ENCODE results near the gene PNPT1. TPM values are rescaled to one million over a fixed set of nuclear protein-coding genes. Genes with fewer than 3 reads are reported as not detected.

Gene PNPT1
- total and polyA plus RNA-seq, 8 donors = 20.3 to 28.0 (median 26.0) TPM

DNA sequence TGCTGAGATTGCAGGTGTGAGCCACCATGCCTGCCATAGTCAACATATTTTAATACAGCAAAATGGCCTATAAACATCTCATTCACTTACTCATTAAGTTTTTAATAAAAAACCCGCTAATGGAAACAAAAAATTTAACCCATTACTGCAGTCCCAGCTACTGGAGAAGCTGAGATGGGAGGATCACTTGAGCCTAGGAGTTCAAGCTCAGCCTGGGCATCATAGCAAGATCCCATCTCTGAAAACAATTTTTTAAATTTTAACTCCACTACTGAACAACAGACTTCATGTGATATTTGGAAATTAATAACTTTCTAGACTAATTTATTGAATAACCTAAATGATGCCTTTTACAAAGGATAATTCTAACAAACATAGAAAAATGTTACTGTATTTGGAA lies 81.6 kb downstream of the PNPT1 start:
- H3K36me3 ChIP-seq = peaks cover 0 to 48% of the 10 kb centered on the region in 2 donors
- H3K9me3 ChIP-seq = no peaks in the 10 kb centered on the region
- H3K27me3 ChIP-seq = no peaks in the 10 kb centered on the region
- DNase-seq = no peak
- ATAC-seq = no peak
- H3K27ac ChIP-seq = no peak overlapping the region
- intact Hi-C loops (cut with DNase I) = no loop called here
- H3K4me3 ChIP-seq = no peak overlapping the region
- peaks cover 6 to 34% of the 10 kb centered on the region in 2 donors for H3K4me1 ChIP-seq
- TF ChIP-seq, protein P1, sequence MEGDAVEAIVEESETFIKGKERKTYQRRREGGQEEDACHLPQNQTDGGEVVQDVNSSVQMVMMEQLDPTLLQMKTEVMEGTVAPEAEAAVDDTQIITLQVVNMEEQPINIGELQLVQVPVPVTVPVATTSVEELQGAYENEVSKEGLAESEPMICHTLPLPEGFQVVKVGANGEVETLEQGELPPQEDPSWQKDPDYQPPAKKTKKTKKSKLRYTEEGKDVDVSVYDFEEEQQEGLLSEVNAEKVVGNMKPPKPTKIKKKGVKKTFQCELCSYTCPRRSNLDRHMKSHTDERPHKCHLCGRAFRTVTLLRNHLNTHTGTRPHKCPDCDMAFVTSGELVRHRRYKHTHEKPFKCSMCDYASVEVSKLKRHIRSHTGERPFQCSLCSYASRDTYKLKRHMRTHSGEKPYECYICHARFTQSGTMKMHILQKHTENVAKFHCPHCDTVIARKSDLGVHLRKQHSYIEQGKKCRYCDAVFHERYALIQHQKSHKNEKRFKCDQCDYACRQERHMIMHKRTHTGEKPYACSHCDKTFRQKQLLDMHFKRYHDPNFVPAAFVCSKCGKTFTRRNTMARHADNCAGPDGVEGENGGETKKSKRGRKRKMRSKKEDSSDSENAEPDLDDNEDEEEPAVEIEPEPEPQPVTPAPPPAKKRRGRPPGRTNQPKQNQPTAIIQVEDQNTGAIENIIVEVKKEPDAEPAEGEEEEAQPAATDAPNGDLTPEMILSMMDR (IDR thresholded peaks at IDR 0.05) = no peak

DNA sequence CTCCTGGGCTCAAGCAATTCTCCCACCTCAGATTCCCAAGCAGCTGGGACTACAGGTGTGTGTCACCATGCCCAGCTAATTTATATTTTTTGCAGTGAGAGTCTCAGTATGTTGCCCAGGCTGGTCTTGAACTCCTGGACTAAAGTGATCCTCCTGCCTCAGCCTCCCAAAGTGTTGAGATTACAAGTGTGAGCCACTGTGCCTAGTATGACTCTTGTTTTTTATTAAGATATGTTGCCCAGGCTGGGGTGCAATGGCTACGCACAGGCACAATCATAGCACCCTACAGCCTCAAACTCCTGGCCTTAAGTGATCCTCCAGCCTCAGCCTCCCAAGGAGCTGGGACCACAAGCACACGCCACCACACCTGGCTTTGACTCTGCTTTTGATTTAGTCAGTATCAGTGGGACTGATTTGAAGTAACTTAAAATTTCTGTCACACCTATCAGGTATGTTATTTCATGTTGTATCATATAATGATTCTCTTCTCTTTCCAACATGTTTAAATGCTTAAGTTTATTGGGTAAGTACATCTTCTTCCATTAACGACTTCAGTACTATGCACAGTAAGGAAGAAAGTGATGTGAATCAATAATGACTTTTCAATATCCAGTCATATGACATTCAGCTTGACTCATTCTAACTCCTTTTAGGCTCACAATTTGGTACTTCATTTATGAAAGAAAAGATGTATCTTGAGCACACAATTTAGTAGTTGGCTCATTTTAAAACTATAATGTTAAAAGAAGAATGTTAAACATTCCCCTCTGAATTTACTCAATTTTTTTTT lies 82.5 kb downstream of the PNPT1 start:
- TF ChIP-seq, protein P1 (IDR thresholded peaks at IDR 0.05) = no peak
- H3K4me1 ChIP-seq = peaks cover 5 to 30% of the 10 kb centered on the region in 2 donors
- H3K36me3 ChIP-seq = peaks cover 0 to 48% of the 10 kb centered on the region in 2 donors
- intact Hi-C loops (cut with DNase I) = no loop called here
- no peaks in the 10 kb centered on the region for H3K27me3 ChIP-seq
- H3K9me3 ChIP-seq = no peaks in the 10 kb centered on the region
- DNase-seq = no peak
- no peak overlapping the region for H3K27ac ChIP-seq
- ATAC-seq = no peak
- H3K4me3 ChIP-seq = no peak overlapping the region

DNA sequence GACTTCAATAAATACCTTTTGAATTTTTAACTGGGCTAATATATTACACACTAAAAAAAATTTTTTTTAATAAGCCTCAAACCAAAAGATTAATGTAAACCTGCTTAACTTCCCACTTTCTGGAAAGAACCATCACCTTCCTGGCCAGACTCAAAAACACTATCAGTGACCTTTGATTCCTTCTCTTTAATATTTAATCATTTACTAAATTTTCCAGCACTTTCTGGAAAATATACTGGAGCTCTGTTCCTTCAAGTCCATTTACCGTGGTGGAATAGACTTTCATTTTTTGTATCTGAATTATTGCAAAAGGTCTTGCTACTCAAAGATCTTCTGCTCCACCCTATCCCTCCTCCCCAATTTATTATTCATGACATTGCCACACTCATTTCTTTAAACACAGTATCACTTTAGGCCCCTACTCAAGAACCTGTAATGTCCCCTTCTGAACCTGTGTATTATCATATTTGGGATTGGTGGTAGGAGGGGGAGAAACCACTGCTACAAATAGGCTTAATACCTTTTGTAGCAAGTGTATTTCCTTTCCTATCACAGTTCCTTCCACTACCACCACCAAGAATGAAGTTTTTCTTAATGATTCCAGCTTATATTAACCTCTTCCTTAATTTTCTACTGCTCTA lies 83.6 kb downstream of the PNPT1 start:
- Histone ChIP-seq H3K27me3 (no peaks in the 10 kb centered on the region), H3K9me3 (no peaks in the 10 kb centered on the region), H3K36me3 (peaks cover 0 to 44% of the 10 kb centered on the region in 2 donors), H3K27ac (no peak overlapping the region), H3K4me3 (no peak overlapping the region), H3K4me1 (peaks cover 0 to 19% of the 10 kb centered on the region in 2 donors)
- DNase-seq (no peak), ATAC-seq (no peak)
- TF ChIP-seq, protein P1 (IDR thresholded peaks at IDR 0.05) = no peak
- intact Hi-C loops (cut with DNase I) = no loop called here

DNA sequence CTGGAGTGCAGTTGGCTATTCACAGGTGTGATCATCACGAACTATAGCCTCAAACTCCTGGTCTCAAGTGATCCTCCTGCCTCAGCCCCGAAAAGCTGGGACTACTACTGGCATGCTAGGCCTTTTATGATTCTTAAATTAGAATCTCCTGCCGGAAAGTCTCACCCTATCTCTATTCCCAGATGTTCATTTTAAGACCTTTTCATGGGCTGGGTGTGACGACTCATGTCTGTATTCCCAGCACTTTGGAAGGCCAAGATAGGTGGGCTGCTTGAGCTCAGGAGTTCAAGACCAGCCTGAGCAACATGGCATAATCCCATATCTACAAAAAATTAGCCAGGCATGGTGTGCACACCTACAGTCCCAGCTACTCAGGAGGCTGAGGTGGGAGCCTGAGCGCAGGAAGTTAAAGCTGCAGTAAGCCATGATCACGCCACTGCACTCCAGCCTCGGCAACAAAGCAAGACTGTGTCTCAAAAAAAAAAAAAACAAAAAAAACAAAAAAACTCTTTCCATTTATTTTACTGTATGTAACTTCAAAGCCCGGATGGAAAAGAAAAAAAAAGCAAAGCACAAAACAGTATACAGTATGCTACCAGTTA lies 84.3 kb downstream of the PNPT1 start:
- H3K27me3 ChIP-seq = no peaks in the 10 kb centered on the region
- H3K9me3 ChIP-seq = no peaks in the 10 kb centered on the region
- DNase-seq (no peak), ATAC-seq (no peak)
- TF ChIP-seq, protein P1 (IDR thresholded peaks at IDR 0.05) = no peak
- intact Hi-C loops (cut with DNase I) = no loop called here
- peaks cover 1 to 13% of the 10 kb centered on the region in 2 donors for H3K4me1 ChIP-seq
- H3K4me3 ChIP-seq = no peak overlapping the region
- peaks cover 0 to 36% of the 10 kb centered on the region in 2 donors for H3K36me3 ChIP-seq
- no peak overlapping the region for H3K27ac ChIP-seq

DNA sequence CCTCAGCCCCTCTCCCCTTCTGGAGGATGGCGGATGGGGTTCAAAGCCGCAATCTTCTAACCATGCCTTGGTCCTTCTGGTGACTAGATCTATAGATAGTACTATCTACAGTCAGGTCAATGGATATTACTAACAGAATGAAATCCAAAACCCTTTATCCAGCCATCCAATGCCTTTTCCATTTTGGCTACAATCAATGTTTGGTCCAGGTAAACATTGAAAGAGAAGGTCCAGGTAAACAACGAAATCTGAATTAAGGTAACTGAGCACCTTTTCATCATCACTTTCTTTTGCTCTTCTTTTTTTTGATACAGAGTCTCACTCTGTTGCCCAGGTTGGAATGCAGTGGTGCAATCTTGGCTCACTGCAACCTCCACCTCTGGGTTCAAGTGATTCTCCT lies 85.9 kb downstream of the PNPT1 start:
- no peak overlapping the region for H3K4me3 ChIP-seq
- intact Hi-C loops (cut with DNase I) = no loop called here
- no peak for DNase-seq
- H3K4me1 ChIP-seq = peaks cover 3 to 14% of the 10 kb centered on the region in 2 donors
- TF ChIP-seq, protein P1 (IDR thresholded peaks at IDR 0.05) = no peak
- H3K27ac ChIP-seq = no peak overlapping the region
- ATAC-seq = no peak
- H3K27me3 ChIP-seq = no peaks in the 10 kb centered on the region
- H3K36me3 ChIP-seq = peaks cover 0 to 32% of the 10 kb centered on the region in 2 donors
- no peaks in the 10 kb centered on the region for H3K9me3 ChIP-seq

All from left lung (tissue), 10 donors.